Measurements from ENCODE around the gene ZNF423.
A peak's percentile ranks its signal among the peaks of the same experiment; 100 is the strongest.
"Not testable (repeated sequence)": the region's sequence is repeated elsewhere in the genome, so short reads cannot be mapped to it uniquely, and the experiment has no call there.

The ZNF423 gene

DNA sequence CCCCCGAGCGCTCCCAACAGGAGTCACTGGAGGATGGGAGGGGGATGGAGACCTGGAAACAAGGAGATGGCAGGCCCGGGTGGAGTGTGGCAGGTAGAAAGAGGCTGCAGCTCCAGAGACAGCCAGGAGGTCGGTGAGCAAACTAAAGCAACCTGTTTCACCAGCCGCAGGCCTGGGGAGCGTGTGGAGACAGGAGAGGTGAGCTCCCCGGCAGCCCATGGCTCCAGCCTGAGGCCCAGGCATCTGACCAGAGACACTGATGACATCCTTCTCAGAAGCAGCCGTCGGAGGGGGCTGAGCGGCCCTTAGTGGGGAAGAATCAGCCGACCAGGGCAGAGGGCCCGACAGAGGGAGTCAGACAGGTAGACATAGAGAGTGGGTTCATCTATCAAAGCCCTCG, 165.1 kb downstream of the ZNF423 start:
- no peak for DNase-seq

DNA sequence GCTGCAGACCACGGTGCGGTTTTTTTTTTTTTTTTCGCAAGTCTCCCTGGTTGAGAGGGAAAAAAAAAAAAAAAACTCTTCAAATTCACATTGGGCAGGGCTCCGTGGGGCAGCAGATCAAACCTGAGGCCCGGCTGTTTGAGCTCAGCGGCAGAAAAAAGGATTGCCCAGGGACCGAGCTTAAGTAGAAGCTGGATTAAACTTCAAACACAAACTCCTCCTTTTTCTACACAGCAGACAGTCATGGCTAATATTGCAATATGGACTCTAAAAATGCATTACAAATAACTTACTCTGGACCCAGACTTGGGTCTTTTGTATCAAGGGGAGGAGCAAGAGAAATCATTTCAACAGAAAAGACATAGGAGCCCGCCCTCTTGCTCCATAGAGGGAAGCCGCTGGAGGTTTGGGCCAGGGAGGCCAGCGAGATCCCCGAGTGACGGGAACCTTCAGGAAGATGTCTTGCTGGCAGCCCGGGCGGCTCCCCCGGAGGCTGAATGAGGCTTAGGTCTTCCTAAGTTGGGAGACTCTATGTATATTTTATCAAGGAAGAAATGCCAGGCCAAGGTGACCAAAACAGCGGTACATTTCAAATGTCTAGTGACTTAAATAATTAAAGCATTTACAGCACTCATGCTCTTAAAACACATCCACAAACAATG, 167.7 kb downstream of the ZNF423 start:
- DNase-seq, result no peak

GRCh38 chr16:49687476-49688002, 168.4 kb downstream of the ZNF423 start:
- DNase-seq, result no peak

- no peak for DNase-seq
These were observed 171.2 kb downstream of the ZNF423 start for GRCh38 chr16:49684696-49685095.

GRCh38 chr16:49682577-49683165, 173.2 kb downstream of the ZNF423 start:
- no peak for DNase-seq

- no peak for DNase-seq
These were observed 174.6 kb downstream of the ZNF423 start for GRCh38 chr16:49681217-49681883.

DNA sequence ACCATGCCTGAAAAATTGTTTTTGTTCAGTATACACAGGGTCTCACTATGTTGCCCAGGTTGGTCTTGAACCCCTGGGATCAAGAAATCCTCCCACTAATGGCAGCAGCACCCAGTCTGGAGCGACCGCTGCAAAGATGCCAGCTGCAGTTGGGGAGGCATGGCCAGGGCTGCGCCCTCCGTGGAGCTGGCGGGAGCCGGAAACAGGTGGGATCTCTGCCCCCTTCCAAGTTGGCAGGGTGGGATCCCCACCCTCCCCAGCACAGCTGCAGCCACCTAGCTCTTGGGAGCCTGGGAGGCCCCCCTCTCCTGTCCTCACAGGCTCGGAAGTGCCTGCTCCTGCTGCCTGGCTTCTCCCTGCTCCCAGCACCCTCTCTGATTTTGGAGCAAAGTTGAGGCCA, 176.8 kb downstream of the ZNF423 start:
- no peak for DNase-seq

DNA sequence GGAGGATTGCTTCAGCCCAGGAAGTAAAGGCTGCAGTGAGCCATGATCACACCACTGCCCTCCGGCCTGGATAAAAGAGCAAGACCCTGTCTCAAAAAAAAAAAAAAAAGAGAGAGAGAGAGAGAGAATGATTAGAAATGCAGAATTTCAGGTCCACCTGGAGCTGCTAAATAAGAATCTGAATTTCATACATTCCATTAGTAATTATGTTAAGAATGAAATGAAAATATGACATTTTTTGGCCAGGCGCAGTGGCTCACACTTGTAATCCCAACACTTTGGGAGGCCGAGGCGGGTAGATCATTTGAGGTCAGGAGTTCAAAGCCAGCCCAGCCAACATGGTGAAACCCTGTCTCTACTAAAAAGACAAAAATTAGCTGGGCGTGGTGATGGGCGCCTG, 178.3 kb downstream of the ZNF423 start:
- DNase-seq, result not testable (repeated sequence)

- no peak for DNase-seq
These were observed 180.5 kb downstream of the ZNF423 start for GRCh38 chr16:49675413-49675812.

- DNase-seq, result no peak
These were observed 180.9 kb downstream of the ZNF423 start for GRCh38 chr16:49674990-49675389.

DNA sequence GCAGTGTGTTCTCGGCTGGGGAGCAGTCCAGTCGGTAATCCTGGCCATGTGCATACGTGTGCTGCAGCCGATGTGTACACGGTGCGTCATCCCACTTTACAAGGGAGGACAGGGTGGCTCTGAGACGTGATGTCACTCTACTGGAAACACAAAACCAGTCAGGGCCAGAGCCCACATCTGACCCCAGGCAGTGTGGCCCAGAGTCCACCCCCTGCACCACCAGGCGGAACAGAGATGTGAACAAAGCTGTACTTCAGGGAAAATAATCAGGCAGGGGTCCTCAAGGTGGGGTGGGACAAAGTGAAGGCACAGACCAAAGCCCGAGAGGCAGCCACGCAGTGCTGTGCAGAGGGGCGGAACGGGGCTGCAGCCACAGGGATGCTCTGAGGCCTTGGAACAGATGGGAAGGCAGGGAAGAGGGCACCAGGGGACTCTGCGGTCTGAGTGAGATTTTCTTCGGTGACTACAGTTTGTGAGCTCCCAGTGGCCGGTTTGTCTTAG, 181.5 kb downstream of the ZNF423 start:
- no peak for DNase-seq

- no peak for DNase-seq
These were observed 182.5 kb downstream of the ZNF423 start for GRCh38 chr16:49673442-49673841.

DNA sequence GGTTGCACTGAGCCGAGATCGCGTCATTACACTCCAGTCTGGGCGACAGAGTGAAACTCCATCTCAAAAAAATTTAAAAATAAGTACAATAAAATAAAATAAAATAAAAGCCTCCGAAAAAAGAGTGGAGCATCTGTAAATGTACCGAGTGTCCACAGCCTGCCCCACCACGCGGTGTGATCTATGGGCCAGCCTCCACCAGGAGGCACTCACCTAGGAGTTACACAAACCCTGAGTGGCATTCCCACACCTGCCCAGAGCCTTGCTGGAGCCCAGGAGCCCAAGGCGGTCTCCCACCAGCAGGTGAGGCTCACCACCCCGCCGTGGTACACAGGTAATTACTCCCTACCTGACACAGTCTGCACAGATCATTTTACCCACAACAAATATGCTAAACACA, 183.2 kb downstream of the ZNF423 start:
- no peak for DNase-seq

- DNase-seq, result no peak
These were observed 184.6 kb downstream of the ZNF423 start for GRCh38 chr16:49671333-49671732.

DNA sequence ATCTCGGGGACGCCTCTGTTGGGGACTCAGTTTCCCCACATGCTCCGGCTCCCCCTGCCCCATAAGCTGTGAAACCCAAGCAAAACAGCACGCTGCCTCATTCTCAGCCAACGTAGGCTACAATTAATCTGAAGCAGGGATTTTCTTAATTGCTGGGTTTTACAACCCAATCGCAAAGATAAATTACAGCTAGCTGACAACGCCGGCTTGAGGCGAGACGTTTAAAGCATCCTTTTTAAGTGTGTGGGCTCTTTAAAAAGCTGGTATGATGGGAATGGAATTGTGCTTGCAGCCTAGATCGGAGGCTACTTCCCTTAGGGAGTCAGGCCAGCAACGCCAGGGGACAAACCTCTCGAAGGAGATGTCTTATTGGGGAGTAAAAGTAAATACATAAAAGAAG, 185.3 kb downstream of the ZNF423 start:
- no peak for DNase-seq

GRCh38 chr16:49665482-49666230, 190.3 kb downstream of the ZNF423 start:
- no peak for DNase-seq

GRCh38 chr16:49664221-49665215, 191.4 kb downstream of the ZNF423 start:
- DNase-seq, result no peak

DNA sequence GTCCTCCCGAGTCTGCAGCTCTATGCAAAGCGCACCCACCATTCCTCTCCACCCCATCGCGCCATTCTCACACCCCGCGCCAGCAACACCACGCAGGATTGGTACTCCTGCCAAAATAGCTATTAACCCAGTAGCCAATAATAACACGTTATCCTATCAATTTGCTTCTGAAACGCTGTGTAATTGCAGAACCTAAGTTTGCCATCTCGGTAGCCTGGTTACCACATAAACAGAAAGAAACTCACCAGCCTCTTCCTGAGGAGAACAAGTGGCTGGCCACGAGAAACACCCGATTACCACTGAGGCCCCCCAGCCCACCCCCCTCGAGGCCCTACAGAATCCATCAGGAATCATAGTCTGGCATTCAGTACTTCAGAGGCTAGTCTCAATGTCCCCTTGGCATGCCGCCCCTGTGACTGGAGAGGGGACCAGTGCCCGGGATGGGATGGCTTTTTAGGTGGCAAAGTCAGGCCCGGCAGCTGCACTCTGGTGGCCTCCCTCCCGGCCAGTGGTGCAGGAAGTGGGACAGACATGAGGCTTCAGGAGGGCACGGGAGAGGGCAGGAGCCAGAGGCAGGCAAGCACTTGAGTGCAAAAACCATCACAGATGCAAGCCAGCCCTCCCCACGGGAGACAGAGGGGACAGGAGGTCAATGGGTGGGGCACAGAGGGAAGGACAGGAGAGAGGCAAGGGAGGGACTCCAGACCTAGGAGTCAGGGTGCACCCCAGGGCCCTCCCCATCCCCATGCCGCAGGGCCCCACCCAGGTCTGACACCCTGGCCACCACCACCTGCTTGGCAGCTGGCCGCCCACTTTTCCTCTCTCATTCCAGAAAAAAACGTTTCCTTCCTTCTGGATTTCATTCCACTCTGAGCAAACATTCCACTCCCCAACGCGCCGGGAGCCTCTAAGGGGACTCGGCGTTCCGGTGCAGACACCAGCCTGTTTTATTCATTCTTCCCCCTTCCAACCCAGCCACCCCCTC, 192.5 kb downstream of the ZNF423 start:
- peak; percentile 14 for DNase-seq

GRCh38 chr16:49662569-49662968, 193.3 kb downstream of the ZNF423 start:
- no peak for DNase-seq

DNA sequence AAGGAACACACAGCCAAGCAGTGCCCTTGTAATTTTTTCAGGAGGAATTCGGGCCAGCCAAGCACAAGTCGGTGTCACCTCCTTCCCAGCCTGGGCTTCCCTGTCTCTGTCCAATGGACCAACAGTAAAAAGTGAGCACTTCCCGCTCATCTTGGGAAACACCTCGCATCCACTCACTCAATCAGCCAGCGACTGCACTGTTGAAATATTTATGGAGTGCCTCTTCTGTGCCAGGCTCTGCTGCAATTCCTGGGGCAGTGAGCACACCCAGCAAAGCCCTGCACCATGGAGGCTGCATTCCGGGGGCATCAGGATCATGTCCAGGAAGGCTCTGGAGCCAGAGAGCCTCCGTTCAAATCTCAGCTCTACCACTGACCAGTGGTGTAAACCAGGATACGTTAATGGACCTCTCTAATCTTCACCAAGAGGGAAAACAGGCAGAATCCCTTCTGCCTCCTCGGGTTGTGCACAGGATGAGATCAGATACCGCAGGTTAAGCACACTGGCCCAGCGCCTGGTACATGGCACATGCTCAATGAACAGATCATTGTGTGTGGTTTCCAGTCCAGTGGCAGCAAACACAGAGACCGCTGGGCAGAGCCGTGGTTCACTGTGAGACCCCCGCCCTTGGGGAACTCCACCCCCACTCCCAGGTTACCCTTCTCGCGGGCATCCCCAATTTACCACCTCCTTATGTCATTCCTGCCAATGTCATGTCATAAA, 194.3 kb downstream of the ZNF423 start:
- no peak for DNase-seq
